Measurements from ENCODE around the gene ACBD4.

GRCh38 chr17:45148183-45149036 is 12.9 kb downstream of the ACBD4 start, which contains the start of gene HEXIM1:
- peak; percentile 100 for TF ChIP-seq KLF16 (tag by site-specific recombination; IDR thresholded peaks at IDR 0.05)
- TF ChIP-seq CTCF (tag by site-specific recombination; IDR thresholded peaks at IDR 0.05), result peak; percentile 40; the same call in 1 of the 2 replicates
- TF ChIP-seq ZNF16 (tag by site-specific recombination; IDR thresholded peaks at IDR 0.05; ENCODE audit: low read depth), result peak; percentile 42; the same call in 1 of the 2 replicates
- 0 out of 2 replicates have a peak, but pooled peaks have one; percentile 66 for TF ChIP-seq MYNN (tag by site-specific recombination; IDR thresholded peaks at IDR 0.05; ENCODE audit: borderline replicate concordance)
- TF ChIP-seq TCF7L2 (IDR thresholded peaks at IDR 0.05; ENCODE audit: borderline replicate concordance, low read depth, low read length), result no peak
- peak; percentile 93 for TF ChIP-seq OVOL3 (tag by site-specific recombination; IDR thresholded peaks at IDR 0.05)
- TF ChIP-seq GLI4 (tag by site-specific recombination; IDR thresholded peaks at IDR 0.05), result peak; percentile 100
- TF ChIP-seq PBX3 (CRISPR knock-in tag; IDR thresholded peaks at IDR 0.05), result peak; percentile 63; the same call in 1 of the 2 replicates
- no peak for TF ChIP-seq ZNF292 (tag by site-specific recombination; IDR thresholded peaks at IDR 0.05; ENCODE audit: borderline replicate concordance, low read depth)
- peak; percentile 80 for TF ChIP-seq YY1 (tag by site-specific recombination; IDR thresholded peaks at IDR 0.05)
- peak; percentile 99 for TF ChIP-seq KLF8 (tag by site-specific recombination; IDR thresholded peaks at IDR 0.05)
- peak; percentile 78; the same call in 1 of the 2 replicates for TF ChIP-seq ZBTB1 (tag by site-specific recombination; IDR thresholded peaks at IDR 0.05)
- TF ChIP-seq ATF2 (tag by site-specific recombination; IDR thresholded peaks at IDR 0.05; ENCODE audit: low read depth), result peak; percentile 67

All from HEK293 (cell line).